HepG2 (cell line): ENCODE data around the gene ENAH. TPM values are rescaled to one million over a fixed set of nuclear protein-coding genes. Genes with fewer than 3 reads are reported as not detected.

Source experiments
- ATAC-seq: fragments of 200-7000 bp; cut with Tn5 transposase; 3 replicates; pipeline ENCODE4 v1.9.1; 2020; ENCODE audit warnings: mild to moderate bottlenecking, moderate library complexity
- BruUV-seq: library from RNA; stranded (reverse); fragments of 400-500 nt; replicated peaks from 2 replicates; lab custom pipeline; 2021; lab: Mats Ljungman, UMichigan
- CTCF ChIA-PET: fragments of 300-600 bp; formaldehyde crosslinking; extraction: SDS; loops from one replicate; lab custom pipeline; 2021; ENCODE audit warnings: low total read pairs, inconsistent platforms, low intra/inter-chr PET ratio; lab: Yijun Ruan, JAX
- POLR2A ChIA-PET: fragments of 350-600 bp; sonication (Branson Sonifier 250); formaldehyde crosslinking; loops from one replicate; lab custom pipeline; 2020; ENCODE audit warnings: antibody characterized with exemption, inconsistent platforms; lab: Yijun Ruan, JAX
- DNase-seq: peaks from one replicate; pipeline ENCODE4 v3.0.0-alpha.2; 2015; ENCODE audit warnings: low spot score
- FAIRE-seq: peaks from 3 replicates; lab custom pipeline; 2011; peaks lifted over from hg19 to GRCh38; lab: Jason Lieb, UNC
- H2AFZ ChIP-seq: one replicate; pipeline ENCODE4 v1.6.1; 2011; ENCODE audit warnings: low read length, inconsistent platforms
- H3K27ac ChIP-seq: fragments of 300-600 bp; 3 replicates; pipeline ENCODE4 v1.8.0; 2011; ENCODE audit warnings: mixed run types, mild to moderate bottlenecking, mixed read lengths, low read length, inconsistent platforms; ENCODE audit not compliant: insufficient read depth; ENCODE audit errors: extremely low read length
- H3K27me3 ChIP-seq, 2 experiments: fragments of 200-600 bp in 1 of 2; 2 replicates in 1 of 2; 3 replicates in 1 of 2; pipeline versions ENCODE4 v1.6.0 to v1.8.0; 2011; ENCODE audit warnings: low read length in 2 of 2, mild to moderate bottlenecking in 2 of 2, moderate library complexity in 2 of 2, inconsistent platforms in 1 of 2; ENCODE audit not compliant: insufficient read depth in 2 of 2, control insufficient read depth in 1 of 2
- H3K36me3 ChIP-seq, 2 experiments: fragments of 200-600 bp in 1 of 2; replicated peaks in 1 of 2; 2 replicates in 1 of 2; 3 replicates in 1 of 2; pipeline versions ENCODE4 v1.5.1 to v1.8.0; 2011; ENCODE audit warnings: low read length in 2 of 2, inconsistent platforms in 1 of 2; ENCODE audit not compliant: insufficient read depth in 2 of 2, control insufficient read depth in 1 of 2
- H3K4me1 ChIP-seq: 2 replicates; pipeline ENCODE4 v1.5.1; 2012; ENCODE audit warnings: low read length, inconsistent platforms; ENCODE audit not compliant: insufficient read depth
- H3K4me2 ChIP-seq: 2 replicates; pipeline ENCODE4 v1.6.0; 2011; ENCODE audit warnings: low read depth, low read length, inconsistent platforms
- H3K4me3 ChIP-seq, 3 experiments: fragments of 200-600 bp in 1 of 3; sonication (generic), shearing (Covaris generic) in 1 of 3; replicated peaks in 1 of 3; 2 replicates each; pipeline ENCODE4 v1.5.1; 2011 to 2016; ENCODE audit warnings: low read length in 3 of 3, inconsistent platforms in 2 of 3, low read depth in 2 of 3, mild to moderate bottlenecking in 2 of 3, control low read depth in 1 of 3, mixed read lengths in 1 of 3; ENCODE audit not compliant: insufficient read depth in 1 of 3
- H3K79me2 ChIP-seq: one replicate; pipeline ENCODE4 v1.6.1; 2011; ENCODE audit warnings: low read length, inconsistent platforms; ENCODE audit not compliant: insufficient read depth
- H3K9ac ChIP-seq: 2 replicates; pipeline ENCODE4 v1.6.0; 2011; ENCODE audit warnings: mild to moderate bottlenecking, low read depth, low read length, inconsistent platforms; ENCODE audit not compliant: insufficient read depth
- H3K9me3 ChIP-seq: 2 replicates; pipeline ENCODE4 v1.5.1; 2012; ENCODE audit warnings: mild to moderate bottlenecking, low read length
- H4K20me1 ChIP-seq: 2 replicates; pipeline ENCODE4 v1.6.0; 2011; ENCODE audit warnings: inconsistent platforms, mild to moderate bottlenecking, low read length, moderate library complexity; ENCODE audit not compliant: insufficient read depth
- BATF2 ChIP-seq: sonication (generic); formaldehyde crosslinking; IDR thresholded peaks from 2 replicates; pipeline ENCODE4 v1.8.0; 2022; ENCODE audit warnings: mild to moderate bottlenecking, missing genetic modification reagents, moderate library complexity
- ETS1 ChIP-seq: sonication (generic); formaldehyde crosslinking; IDR thresholded peaks from 2 replicates; pipeline ENCODE4 v1.4.0; 2020; ENCODE audit warnings: missing genetic modification reagents
- ETV6 ChIP-seq: sonication (generic); formaldehyde crosslinking; conservative IDR thresholded peaks from 2 replicates; pipeline ENCODE4 v1.4.0; 2020; ENCODE audit warnings: missing genetic modification reagents
- FOXM1 ChIP-seq: sonication (generic); formaldehyde crosslinking; IDR thresholded peaks from 2 replicates; pipeline ENCODE4 v1.5.0; 2020; ENCODE audit warnings: missing genetic modification reagents
- HNRNPLL ChIP-seq: fragments of 200-400 bp; formaldehyde crosslinking; IDR thresholded peaks from 2 replicates; pipeline ENCODE4 v1.6.1; 2017; ENCODE audit warnings: mild to moderate bottlenecking, low read depth, low read length; ENCODE audit not compliant: poor library complexity, severe bottlenecking
- IKZF4 ChIP-seq: sonication (generic); formaldehyde crosslinking; IDR thresholded peaks from 2 replicates; pipeline ENCODE4 v1.5.1; 2020; ENCODE audit warnings: borderline replicate concordance, mild to moderate bottlenecking, low read depth, missing genetic modification reagents; ENCODE audit errors: not compliant biosample characterization
- RELA ChIP-seq: sonication (generic); formaldehyde crosslinking; IDR thresholded peaks from 2 replicates; pipeline ENCODE4 v1.4.0; 2020; ENCODE audit warnings: missing genetic modification reagents
- SMAD3 ChIP-seq: sonication (generic); formaldehyde crosslinking; IDR thresholded peaks from 2 replicates; pipeline ENCODE4 v1.4.0; 2020; ENCODE audit warnings: missing genetic modification reagents
- SOX6 ChIP-seq, 2 experiments: fragments of 450-650 bp in 1 of 2; sonication (generic) in 1 of 2; formaldehyde crosslinking in 1 of 2; IDR thresholded peaks; 2 replicates each; pipeline versions ENCODE4 v1.4.0 to v1.6.1; 2017 to 2020; ENCODE audit warnings: antibody characterized with exemption in 1 of 2, mild to moderate bottlenecking in 1 of 2, missing genetic modification reagents in 1 of 2
- TEF ChIP-seq: sonication (generic); formaldehyde crosslinking; IDR thresholded peaks from 2 replicates; pipeline ENCODE4 v1.5.0; 2020; ENCODE audit warnings: missing genetic modification reagents
- TFDP1 ChIP-seq: IDR thresholded peaks from 2 replicates; pipeline ENCODE4 v1.6.1; 2016; ENCODE audit warnings: missing compliant biosample characterization, missing genetic modification reagents, borderline replicate concordance
- ZNF121 ChIP-seq: sonication (generic); formaldehyde crosslinking; IDR thresholded peaks from 2 replicates; pipeline ENCODE4 v1.5.0; 2020; ENCODE audit warnings: mild to moderate bottlenecking, missing genetic modification reagents
- ZNF275 ChIP-seq: sonication (generic); formaldehyde crosslinking; IDR thresholded peaks from 2 replicates; pipeline ENCODE4 v1.8.0; 2022; ENCODE audit warnings: missing genetic modification reagents, mild to moderate bottlenecking, inconsistent platforms, borderline replicate concordance
- ZNF567 ChIP-seq: sonication (generic); formaldehyde crosslinking; IDR thresholded peaks from 2 replicates; pipeline ENCODE4 v1.8.1; 2023; ENCODE audit warnings: mild to moderate bottlenecking, missing genetic modification reagents, borderline replicate concordance
- WGBS: methylation state at CpG from one replicate; pipeline ENCODE4 v1.1.6; 2017; ENCODE audit warnings: low lambda C conversion rate; 5-methylcytosine and 5-hydroxymethylcytosine counted together
- in situ Hi-C: cut with HindIII; loops from 2 replicates; pipeline ENCODE4 v1.10.0; 2017; ENCODE audit warnings: low pct_unique_long_range_greater_than_20kb; ENCODE audit not compliant: extremely low pct_ligation_motif_present
- intact Hi-C: fragments of 100-400 bp; cut with micrococcal nuclease; formaldehyde crosslinking; loops from one replicate; pipeline ENCODE4 v1.10.0; 2022; ENCODE audit not compliant: unreplicated experiment
- polyA plus RNA-seq, 8 experiments: library from polyadenylated mRNA; depleted of rRNA in 3 of 8; stranded (reverse) in 7 of 8; unstranded in 1 of 8; fragments of >200 nt; fragmentation: Illumina TruSeq in 4 of 8; extraction: Trizol in 4 of 8; gene quantifications; 2 replicates each; pipeline versions ENCODE4 v1.2.1 to v1.2.3, GENCODE V29; 2011 to 2016; ENCODE audit warnings: low read depth in 4 of 8, missing spikeins in 1 of 8, mixed read lengths in 1 of 8; ENCODE audit not compliant: insufficient read depth in 1 of 8
- total RNA-seq, 5 experiments: library from RNA; depleted of rRNA; stranded (reverse); fragments of >200 nt; fragmentation: Illumina TruSeq; extraction: Trizol; gene quantifications; 2 replicates each; pipeline ENCODE4 v1.2.3, GENCODE V29; 2016; ENCODE audit warnings: low read depth in 1 of 5

ENAH gene
- total and polyA plus RNA-seq, 2 of the 13 experiments (the other 11 are each of a cell fraction or from before 2014, with no cell fraction given): 22.1 to 58.3 TPM

DNA sequence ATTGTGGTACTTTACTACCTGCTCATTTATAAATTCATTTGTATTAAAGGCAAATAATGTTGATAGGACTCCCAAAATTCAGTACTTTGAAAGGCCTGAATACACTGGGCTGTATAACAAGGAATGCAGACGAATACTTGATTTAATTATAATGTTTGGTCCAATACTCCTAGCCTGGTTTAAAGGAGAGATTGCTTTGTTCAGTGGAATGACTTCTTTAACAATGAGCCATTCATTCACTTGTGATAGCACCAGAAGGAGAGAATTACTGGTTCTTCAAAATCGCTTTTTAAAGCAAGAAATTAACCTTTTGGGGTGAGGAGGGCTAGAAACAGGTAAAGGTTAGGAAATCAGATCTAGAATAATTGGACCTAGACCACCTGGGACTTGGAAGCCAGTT lies 28.3 kb upstream of the ENAH start:
- FAIRE-seq: no peak
- TF ChIP-seq ZNF121: no peak
- TF ChIP-seq HNRNPLL: no peak
- TF ChIP-seq IKZF4 (CRISPR knock-in tag): no peak
- no peak for TF ChIP-seq SOX6 (IDR thresholded peaks at IDR 0.05)
- no peak for TF ChIP-seq SOX6 (CRISPR knock-in tag; IDR thresholded peaks at IDR 0.05)
- TF ChIP-seq ETS1 (CRISPR knock-in tag): no peak
- TF ChIP-seq RELA (CRISPR knock-in tag): no peak
- TF ChIP-seq BATF2 (CRISPR knock-in tag): no peak
- TF ChIP-seq SMAD3 (CRISPR knock-in tag): no peak
- no peak for TF ChIP-seq TFDP1
- TF ChIP-seq ZNF275: no peak
- TF ChIP-seq FOXM1 (CRISPR knock-in tag): no peak
- no peak for TF ChIP-seq TEF (CRISPR knock-in tag)
- TF ChIP-seq ETV6: no peak
- no peak for TF ChIP-seq ZNF567
- Histone ChIP-seq H3K4me2 (no peak overlapping the region), H3K4me3 (no peak overlapping the region), H3K9ac (no peak overlapping the region), H3K27ac (no peak overlapping the region), H3K36me3 (no peaks in the 10 kb centered on the region), H3K79me2 (no peaks in the 10 kb centered on the region), H4K20me1 (no peaks in the 10 kb centered on the region), H3K27me3 (no peaks in the 10 kb centered on the region), H3K9me3 (no peaks in the 10 kb centered on the region), H3K4me1 (peaks cover 13% of the 10 kb centered on the region), H2AFZ (no peak overlapping the region)
- WGBS: 26% methylated on average over 2 of the region's 2 CpGs
- no peak for ATAC-seq
- CTCF ChIA-PET: no interaction called here
- intact Hi-C loops: no loop called here
- POLR2A ChIA-PET: interaction anchor here (1.0 kb wide), 1 partner anchor 10 kb away, joined by 3 read pairs; no protein-coding TSS in a partner anchor
- no peak for DNase-seq
- in situ Hi-C loops: no loop called here
- no TSS peak for BruUV-seq
